Osteoblast (primary cell): ENCODE data around the gene SMAD7. TPM values are rescaled to one million over a fixed set of nuclear protein-coding genes. Genes with fewer than 3 reads are reported as not detected.
A peak's percentile ranks its signal among the peaks of the same experiment; 100 is the strongest.

Experiments
- DNase-seq: peaks from one replicate; pipeline ENCODE4 v3.0.0; 2011; ENCODE audit warnings: low spot score, mixed read lengths; ENCODE audit not compliant: insufficient read length; ENCODE audit errors: missing footprints
- H2AFZ ChIP-seq: 2 replicates; pipeline ENCODE4 v1.6.0; 2011; ENCODE audit warnings: mild to moderate bottlenecking, low read length
- H3K27ac ChIP-seq: 2 replicates; pipeline ENCODE4 v1.5.1; 2011; ENCODE audit warnings: mild to moderate bottlenecking, low read depth, low read length, moderate library complexity
- H3K27me3 ChIP-seq: 2 replicates; pipeline ENCODE4 v1.6.0; 2012; ENCODE audit warnings: mild to moderate bottlenecking, control low read depth, inconsistent platforms, low read length, moderate library complexity; ENCODE audit not compliant: insufficient read depth
- H3K36me3 ChIP-seq: 2 replicates; pipeline ENCODE4 v1.5.1; 2011; ENCODE audit warnings: mild to moderate bottlenecking, low read length, control low read depth, moderate library complexity; ENCODE audit not compliant: insufficient read depth
- H3K4me1 ChIP-seq: 2 replicates; pipeline ENCODE4 v1.5.1; 2011; ENCODE audit warnings: mild to moderate bottlenecking, low read length, control low read depth, moderate library complexity; ENCODE audit not compliant: insufficient read depth
- H3K4me2 ChIP-seq: 2 replicates; pipeline ENCODE4 v1.6.0; 2011; ENCODE audit warnings: mild to moderate bottlenecking, low read length; ENCODE audit not compliant: insufficient read depth
- H3K4me3 ChIP-seq: fragments of 200-600 bp; sonication (generic); 3 replicates; pipeline ENCODE4 v1.5.1; 2012; ENCODE audit warnings: mild to moderate bottlenecking, low read length, inconsistent platforms; ENCODE audit not compliant: insufficient read depth
- H3K79me2 ChIP-seq: 2 replicates; pipeline ENCODE4 v1.6.0; 2012; ENCODE audit warnings: mild to moderate bottlenecking, low read length, control low read depth, inconsistent platforms; ENCODE audit not compliant: insufficient read depth
- H3K9me3 ChIP-seq: 2 replicates; pipeline ENCODE4 v1.5.1; 2011; ENCODE audit warnings: low read depth, low read length, control low read depth
- H4K20me1 ChIP-seq: 2 replicates; pipeline ENCODE4 v1.6.0; 2012; ENCODE audit warnings: mild to moderate bottlenecking, low read length, control low read depth; ENCODE audit not compliant: insufficient read depth
- CTCF ChIP-seq: IDR thresholded peaks from 2 replicates; pipeline ENCODE4 v1.5.1; 2011; ENCODE audit warnings: mild to moderate bottlenecking, low read depth, low read length, moderate library complexity; ENCODE audit errors: extremely low read depth
- total RNA-seq: library from RNA; depleted of rRNA; stranded (reverse); fragments of >200 nt; gene quantifications from 2 replicates; pipeline ENCODE4 v1.2.3, GENCODE V29; 2012

SMAD7 gene
- total RNA-seq, 1 donor: 76.0 TPM

- Histone ChIP-seq H3K4me1 (peaks cover under 1% of the 10 kb centered on the region), H3K4me2 (no peak overlapping the region)
- peak; percentile 48 for DNase-seq
Observed at GRCh38 chr18:48896326-48896874, 54.4 kb downstream of the SMAD7 start.

GRCh38 chr18:48894799-48895346 is 55.9 kb downstream of the SMAD7 start:
- no peaks in the 10 kb centered on the region for H3K9me3 ChIP-seq
- no peak overlapping the region for H3K27ac ChIP-seq
- no peak overlapping the region for H3K4me3 ChIP-seq
- DNase-seq: peak; percentile 52
- no peaks in the 10 kb centered on the region for H3K79me2 ChIP-seq
- no peaks in the 10 kb centered on the region for H4K20me1 ChIP-seq
- no peak for TF ChIP-seq CTCF
- H3K27me3 ChIP-seq: no peaks in the 10 kb centered on the region
- no peaks in the 10 kb centered on the region for H3K36me3 ChIP-seq
- no peaks in the 10 kb centered on the region for H3K4me1 ChIP-seq
- H2AFZ ChIP-seq: peak overlapping the region; percentile 74
- no peak overlapping the region for H3K4me2 ChIP-seq

More at GRCh38 chr18:48896326-48896874, 54.4 kb downstream of the SMAD7 start:
- no peak overlapping the region for H3K4me3 ChIP-seq
- H3K79me2 ChIP-seq: no peaks in the 10 kb centered on the region
- no peak overlapping the region for H3K27ac ChIP-seq
- TF ChIP-seq CTCF: no peak
- no peaks in the 10 kb centered on the region for H3K9me3 ChIP-seq
- no peaks in the 10 kb centered on the region for H3K36me3 ChIP-seq
- no peaks in the 10 kb centered on the region for H3K27me3 ChIP-seq
- H2AFZ ChIP-seq: no peak overlapping the region
- H4K20me1 ChIP-seq: no peaks in the 10 kb centered on the region

- Histone ChIP-seq H3K4me1 (no peaks in the 10 kb centered on the region), H3K79me2 (no peaks in the 10 kb centered on the region), H3K27me3 (no peaks in the 10 kb centered on the region), H4K20me1 (no peaks in the 10 kb centered on the region), H3K27ac (no peak overlapping the region), H3K9me3 (no peaks in the 10 kb centered on the region), H2AFZ (no peak overlapping the region), H3K4me3 (no peak overlapping the region), H3K36me3 (no peaks in the 10 kb centered on the region), H3K4me2 (no peak overlapping the region)
- DNase-seq: peak; percentile 71
- no peak for TF ChIP-seq CTCF
Observed at GRCh38 chr18:48893608-48894600, 56.9 kb downstream of the SMAD7 start.
